ENCODE results near the gene CHADL. TPM values are rescaled to one million over a fixed set of nuclear protein-coding genes. Genes with fewer than 3 reads are reported as not detected.

The CHADL gene
- total RNA-seq, 1 donor from 2014 or later: 3.2 TPM

DNA sequence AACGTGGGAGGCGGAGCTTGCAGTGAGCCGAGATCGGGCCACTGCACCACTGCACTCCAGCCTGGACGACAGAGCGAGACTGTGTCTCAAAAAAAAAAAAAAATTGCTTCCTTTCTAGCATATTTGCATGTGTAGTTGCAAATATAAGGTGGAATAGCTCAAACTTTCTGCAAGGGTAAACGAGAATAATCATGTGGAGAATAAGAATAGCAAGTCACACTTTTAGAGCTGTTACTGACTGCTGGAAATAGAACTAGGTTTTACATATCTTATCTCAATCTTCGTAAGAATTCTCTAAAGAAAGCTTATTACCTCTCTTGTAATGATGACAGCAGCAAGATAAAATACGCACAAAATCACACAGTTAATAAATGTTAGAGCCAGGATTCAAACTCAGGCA lies 34.0 kb downstream of the CHADL start:
- peaks cover 11% of the 10 kb centered on the region for H3K4me1 Mint-ChIP-seq
- H3K9me3 Mint-ChIP-seq: no peaks in the 10 kb centered on the region
- TF ChIP-seq CTCF (IDR thresholded peaks at IDR 0.05; ENCODE audit: unreplicated experiment): no peak
- no peak for DNase-seq (ENCODE audit: low spot score in 2 of 2, unreplicated experiment in 2 of 2)
- peaks cover 15% of the 10 kb centered on the region for H3K36me3 Mint-ChIP-seq
- peaks cover 8% of the 10 kb centered on the region for H3K27me3 Mint-ChIP-seq (ENCODE audit: low read depth)
- peak overlapping the region; percentile 51 for H3K4me3 Mint-ChIP-seq
- no peak overlapping the region for H3K27ac Mint-ChIP-seq

DNA sequence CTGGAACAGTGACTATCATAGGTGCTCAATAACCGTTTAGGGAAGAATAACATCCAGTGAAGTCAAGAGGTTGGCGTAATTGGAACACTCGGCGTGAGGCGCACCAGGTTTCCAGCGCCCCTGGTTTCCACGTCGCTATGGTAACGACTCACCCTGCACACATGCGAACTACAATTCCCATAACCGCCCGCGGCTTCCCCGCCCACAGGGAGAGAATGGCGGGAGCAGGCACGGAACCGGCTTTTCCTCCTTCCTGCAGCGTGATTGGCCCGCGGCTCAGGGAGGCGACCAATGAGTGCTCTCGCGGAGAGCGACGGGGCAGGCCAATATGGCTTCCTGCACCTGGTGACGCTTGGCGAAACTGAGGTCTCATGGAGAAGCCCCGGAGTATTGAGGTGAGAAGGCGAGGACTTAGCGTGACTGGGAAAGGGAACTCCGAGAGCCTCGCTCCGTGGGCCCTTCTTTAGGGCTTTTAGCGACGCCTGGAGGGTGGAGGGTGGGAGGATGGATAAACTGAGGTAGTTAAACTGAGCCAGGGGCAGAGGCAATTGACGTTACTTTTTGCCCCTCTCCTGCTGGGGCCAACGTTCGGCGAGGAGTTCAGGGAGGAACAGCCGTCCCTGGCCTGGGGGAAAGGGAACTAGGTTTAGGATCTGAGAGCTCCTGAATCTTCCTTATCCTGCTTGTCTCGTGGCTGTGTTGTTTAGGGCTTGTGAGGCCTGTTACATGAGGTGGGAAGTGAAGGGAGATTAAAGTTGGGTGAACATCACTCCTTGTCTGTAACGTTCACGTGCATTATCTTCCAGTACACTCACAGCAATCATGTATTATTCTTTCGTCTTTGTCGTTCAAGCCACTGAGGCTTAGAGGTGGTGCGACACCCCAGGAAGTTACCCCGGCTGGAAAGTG lies 35.5 kb downstream of the CHADL start, which contains the start of gene L3MBTL2:
L3MBTL2 (plus strand) TSS at position 321 of the 909 bp plus-strand sequence; CDS start at position 372, 51 bp downstream.
- H3K36me3 Mint-ChIP-seq: peaks cover 10% of the 10 kb centered on the region
- peak within 1 kb of the TSS; percentile 99 for H3K27ac Mint-ChIP-seq
- peak; percentile 98 for DNase-seq (ENCODE audit: low spot score in 2 of 2, unreplicated experiment in 2 of 2)
- H3K9me3 Mint-ChIP-seq: no peaks in the 10 kb centered on the region
- TF ChIP-seq CTCF (IDR thresholded peaks at IDR 0.05; ENCODE audit: unreplicated experiment): no peak
- H3K4me1 Mint-ChIP-seq: peaks cover 19% of the 10 kb centered on the region
- peaks cover 8% of the 10 kb centered on the region for H3K27me3 Mint-ChIP-seq (ENCODE audit: low read depth)
- H3K4me3 Mint-ChIP-seq: peak within 1 kb of the TSS; percentile 89

- DNase-seq (ENCODE audit: low spot score in 2 of 2, unreplicated experiment in 2 of 2): no peak
- Mint-ChIP-seq H3K27me3 (ENCODE audit: low read depth) (peaks cover 17% of the 10 kb centered on the region), H3K4me3 (no peak overlapping the region), H3K4me1 (peaks cover 19% of the 10 kb centered on the region), H3K9me3 (no peaks in the 10 kb centered on the region), H3K36me3 (peaks cover 4% of the 10 kb centered on the region), H3K27ac (peak overlapping the region; percentile 19)
- TF ChIP-seq CTCF (IDR thresholded peaks at IDR 0.05; ENCODE audit: unreplicated experiment): no peak
Observed at GRCh38 chr22:41204066-41204465, 36.7 kb downstream of the CHADL start.

GRCh38 chr22:41203118-41203517 lies 37.6 kb downstream of the CHADL start:
- peaks cover 23% of the 10 kb centered on the region for H3K27me3 Mint-ChIP-seq (ENCODE audit: low read depth)

GRCh38 chr22:41201141-41201540 lies 39.6 kb downstream of the CHADL start:
- no peak for DNase-seq (ENCODE audit: low spot score in 2 of 2, unreplicated experiment in 2 of 2)
- no peak for TF ChIP-seq CTCF (IDR thresholded peaks at IDR 0.05; ENCODE audit: unreplicated experiment)
- Mint-ChIP-seq H3K4me3 (no peak overlapping the region), H3K27me3 (ENCODE audit: low read depth) (peaks cover 34% of the 10 kb centered on the region), H3K4me1 (peaks cover 27% of the 10 kb centered on the region), H3K27ac (peak overlapping the region; percentile 83), H3K9me3 (no peaks in the 10 kb centered on the region), H3K36me3 (no peaks in the 10 kb centered on the region)

More at GRCh38 chr22:41203118-41203517, 37.6 kb downstream of the CHADL start:
- no peak for TF ChIP-seq CTCF (IDR thresholded peaks at IDR 0.05; ENCODE audit: unreplicated experiment)
- no peaks in the 10 kb centered on the region for H3K9me3 Mint-ChIP-seq
- H3K4me1 Mint-ChIP-seq: peaks cover 23% of the 10 kb centered on the region
- no peak overlapping the region for H3K27ac Mint-ChIP-seq
- H3K36me3 Mint-ChIP-seq: peaks cover 2% of the 10 kb centered on the region
- no peak overlapping the region for H3K4me3 Mint-ChIP-seq
- no peak for DNase-seq (ENCODE audit: low spot score in 2 of 2, unreplicated experiment in 2 of 2)

Data from mesothelial cell of epicardium (in vitro differentiated cells).